Umbilical cord (tissue), 2 donors: ENCODE data around the gene DYDC2. TPM values are rescaled to one million over a fixed set of nuclear protein-coding genes. Genes with fewer than 3 reads are reported as not detected.
A peak's percentile ranks its signal among the peaks of the same experiment; 100 is the strongest.

Experiments
- DNase-seq: peaks from one replicate; pipeline ENCODE4 v3.0.0-alpha.2; 2015; ENCODE audit warnings: low spot score
- total RNA-seq: library from RNA; depleted of rRNA; stranded (reverse); fragments of >200 nt; gene quantifications from one replicate; pipeline ENCODE4 v1.2.3, GENCODE V29; 2014; ENCODE audit warnings: low replicate concordance; ENCODE audit not compliant: insufficient read depth

DYDC2 gene
- total RNA-seq, 1 donor from 2014 or later: 1.4 TPM

DNA sequence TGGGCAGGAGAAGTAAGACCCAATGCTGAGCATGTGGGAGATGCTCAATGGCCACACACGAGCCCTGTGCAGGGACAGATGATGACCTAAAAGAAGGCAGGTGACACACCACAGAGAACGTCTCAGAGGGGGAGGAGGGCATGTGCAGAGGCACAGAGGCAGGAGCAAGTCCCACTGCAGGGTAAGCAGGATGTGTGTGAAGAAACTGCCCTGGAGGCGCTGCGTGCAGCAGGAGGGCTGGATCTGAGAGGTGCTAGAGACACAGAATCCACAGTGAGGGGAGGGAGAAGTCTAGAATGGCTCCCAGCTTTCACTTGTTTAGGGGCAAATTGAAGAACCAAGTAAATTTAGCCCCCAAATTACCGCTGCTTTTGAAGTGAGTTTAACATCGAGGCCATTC, 14.9 kb downstream of the DYDC2 start:
- DNase-seq: no peak

DNA sequence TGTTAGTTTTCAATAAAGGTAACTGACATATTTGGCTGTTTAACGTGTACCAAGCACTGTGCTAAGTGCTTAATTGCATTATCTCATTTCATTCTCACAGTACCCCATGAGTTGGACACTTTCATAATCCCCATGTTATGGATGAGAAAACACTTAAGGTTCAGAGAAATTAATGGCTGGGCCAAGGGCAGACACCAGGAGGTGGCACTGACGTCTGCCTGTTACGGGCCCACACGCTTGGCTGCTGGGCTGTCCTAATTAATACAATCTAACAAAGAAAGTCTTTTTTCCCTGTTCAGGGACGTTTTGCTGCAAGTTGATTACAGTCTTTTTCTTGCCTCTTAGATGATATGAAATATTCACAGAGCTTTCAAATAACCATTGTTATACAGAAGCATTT, 16.1 kb downstream of the DYDC2 start:
- DNase-seq: no peak

DNA sequence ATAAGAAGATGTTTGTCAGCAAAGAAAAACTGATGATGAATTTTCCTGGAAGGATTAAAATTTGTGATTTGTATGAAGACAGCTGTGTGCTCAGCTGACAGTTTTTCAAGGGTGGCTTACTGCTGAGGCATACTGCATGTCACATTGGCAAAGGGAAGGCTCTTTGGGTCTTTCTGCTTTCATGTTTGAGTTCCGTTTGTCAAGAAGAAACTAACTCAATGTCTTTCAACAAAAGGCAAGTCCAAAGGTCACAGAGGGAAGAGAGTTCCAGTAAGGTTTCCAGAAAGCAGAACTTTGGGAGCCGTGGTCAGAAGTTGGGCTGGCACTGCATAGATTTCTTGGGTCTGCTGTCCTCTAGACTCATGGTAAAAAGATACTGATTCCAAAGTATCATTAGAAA, 16.9 kb downstream of the DYDC2 start:
- no peak for DNase-seq

DNA sequence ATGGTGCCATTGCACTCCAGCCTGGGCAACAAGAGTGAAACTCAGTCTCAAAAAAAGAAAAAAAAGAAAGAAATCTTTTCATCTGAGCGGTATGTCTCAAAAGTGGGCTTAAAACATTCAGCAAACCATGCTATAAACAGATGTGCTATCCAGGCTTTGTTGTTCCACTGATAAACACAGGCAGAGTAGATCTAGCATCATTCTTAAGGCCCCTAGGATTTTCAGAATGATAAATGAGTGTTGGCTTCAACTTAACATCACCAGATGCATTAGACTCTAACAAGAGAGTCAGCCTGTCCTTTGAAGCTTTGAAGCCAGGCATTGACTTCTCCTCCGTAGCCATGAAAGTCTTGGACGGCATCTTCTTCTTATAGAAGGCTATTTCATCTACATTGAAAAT, 23.1 kb downstream of the DYDC2 start:
- peak; percentile 91 for DNase-seq

GRCh38 chr10:80380185-80380584, 23.6 kb downstream of the DYDC2 start:
- peak; percentile 89 for DNase-seq

- peak; percentile 50 for DNase-seq
These were observed 26.4 kb downstream of the DYDC2 start for GRCh38 chr10:80382989-80383388.

DNA sequence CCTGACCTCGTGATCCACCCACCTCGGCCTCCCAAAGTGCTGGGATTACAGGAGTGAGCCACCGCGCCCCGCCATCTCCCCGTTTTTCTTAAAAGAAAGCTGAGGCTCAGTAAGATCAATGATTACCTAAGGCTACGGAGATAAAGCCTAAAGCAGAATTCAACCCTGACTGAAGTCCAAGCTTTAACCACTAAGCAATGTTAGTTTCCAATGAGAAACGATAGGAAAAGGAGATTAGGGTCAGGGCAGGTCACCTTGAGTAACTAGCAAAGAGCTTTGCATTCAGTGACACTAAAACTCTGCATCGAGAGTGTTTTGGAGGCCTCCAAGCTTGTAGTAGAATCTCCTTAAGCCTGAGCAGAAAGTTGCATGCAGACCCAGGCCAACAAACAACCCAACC, 34.2 kb downstream of the DYDC2 start:
- DNase-seq: no peak

GRCh38 chr10:80392250-80392649, 35.7 kb downstream of the DYDC2 start:
- DNase-seq: no peak

- peak; percentile 53 for DNase-seq
These were observed 37.9 kb downstream of the DYDC2 start for GRCh38 chr10:80394358-80394916.

- DNase-seq: no peak
These were observed 40.4 kb downstream of the DYDC2 start for GRCh38 chr10:80397014-80397413.

DNA sequence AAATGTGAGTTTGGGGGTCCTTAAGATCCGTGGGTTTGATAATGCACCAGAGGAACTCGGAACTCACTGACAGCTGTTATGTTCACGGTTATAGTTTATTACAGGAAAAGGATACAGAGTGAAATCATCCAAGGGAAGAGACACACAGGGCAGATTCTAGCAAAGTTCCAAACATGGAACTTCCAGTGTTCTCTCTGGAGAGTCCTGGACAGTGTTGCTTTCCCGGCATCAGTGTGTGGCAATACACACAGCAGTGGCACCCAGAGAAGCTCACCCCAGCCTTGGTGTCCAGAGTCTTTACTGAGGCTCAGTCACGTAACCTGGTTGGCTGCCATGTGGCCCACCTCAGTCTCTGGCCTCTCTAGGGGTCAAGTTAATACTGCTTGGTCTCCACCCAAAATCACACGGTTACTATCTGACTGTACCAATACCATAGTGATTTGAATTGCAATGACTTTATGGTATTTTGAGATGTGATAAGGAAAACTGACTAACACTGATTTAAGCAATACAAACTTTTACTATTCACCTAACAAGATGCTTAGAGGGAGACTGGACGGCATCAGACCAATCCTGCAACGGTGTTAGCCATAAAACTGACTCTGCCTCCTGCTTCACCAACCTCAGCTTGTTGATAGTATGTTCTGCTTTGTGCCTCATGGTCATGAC, 43.7 kb downstream of the DYDC2 start:
- no peak for DNase-seq

DNA sequence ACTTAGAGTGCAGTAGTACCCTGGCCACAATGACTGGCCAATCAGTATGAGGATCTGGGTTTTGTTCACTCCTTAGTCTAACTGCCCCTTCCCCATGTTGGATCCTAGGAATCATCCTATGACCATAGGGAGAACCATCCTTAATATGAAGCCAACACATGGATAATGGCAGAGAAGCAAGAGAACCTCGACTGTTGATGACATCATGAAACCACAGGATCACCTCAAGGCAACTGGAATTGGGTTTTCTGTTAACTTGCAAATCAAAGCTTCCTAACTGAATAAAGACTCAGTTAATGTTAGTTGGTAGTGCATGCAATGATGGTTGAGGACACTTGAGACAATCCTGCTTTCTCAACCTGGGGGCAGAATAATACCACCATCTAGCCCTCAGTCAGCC, 48.5 kb downstream of the DYDC2 start:
- DNase-seq: no peak

GRCh38 chr10:80405626-80406025, 49.0 kb downstream of the DYDC2 start:
- DNase-seq: peak; percentile 79

- no peak for DNase-seq
These were observed 49.6 kb downstream of the DYDC2 start for GRCh38 chr10:80406204-80406603.

GRCh38 chr10:80407812-80408241, 51.2 kb downstream of the DYDC2 start:
- DNase-seq: peak; percentile 33

- peak; percentile 81 for DNase-seq
These were observed 51.9 kb downstream of the DYDC2 start, which contains the start of gene PRXL2A for GRCh38 chr10:80408242-80409101. TSS of gene PRXL2A (plus strand) at chr10:80408551. CDS start at chr10:80420468, 11,917 bp downstream.

- DNase-seq: no peak
These were observed 52.5 kb downstream of the DYDC2 start for GRCh38 chr10:80409121-80409520.

DNA sequence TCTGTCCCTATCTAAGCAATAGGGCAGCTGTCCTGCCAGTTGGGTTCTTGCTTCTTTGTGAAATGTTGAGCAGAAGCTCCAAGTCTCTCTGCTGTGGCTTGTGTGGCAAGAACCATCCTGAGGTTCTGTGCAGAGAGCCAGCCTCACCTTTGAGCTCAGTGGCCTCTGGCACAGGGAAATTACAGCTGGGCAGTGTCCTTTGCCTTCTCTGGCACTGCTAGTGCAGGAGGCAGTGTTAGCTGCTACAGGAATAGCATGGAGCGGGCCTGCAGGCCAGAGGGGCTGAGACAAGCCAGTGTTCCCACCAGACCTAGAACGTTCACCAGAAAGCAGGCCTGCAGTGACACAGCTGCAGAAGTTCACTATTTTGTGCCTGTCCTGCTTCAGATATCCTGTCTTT, 53.5 kb downstream of the DYDC2 start:
- no peak for DNase-seq

GRCh38 chr10:80410578-80411145, 54.1 kb downstream of the DYDC2 start:
- peak; percentile 93 for DNase-seq

- no peak for DNase-seq
These were observed 54.7 kb downstream of the DYDC2 start for GRCh38 chr10:80411267-80411668.

DNA sequence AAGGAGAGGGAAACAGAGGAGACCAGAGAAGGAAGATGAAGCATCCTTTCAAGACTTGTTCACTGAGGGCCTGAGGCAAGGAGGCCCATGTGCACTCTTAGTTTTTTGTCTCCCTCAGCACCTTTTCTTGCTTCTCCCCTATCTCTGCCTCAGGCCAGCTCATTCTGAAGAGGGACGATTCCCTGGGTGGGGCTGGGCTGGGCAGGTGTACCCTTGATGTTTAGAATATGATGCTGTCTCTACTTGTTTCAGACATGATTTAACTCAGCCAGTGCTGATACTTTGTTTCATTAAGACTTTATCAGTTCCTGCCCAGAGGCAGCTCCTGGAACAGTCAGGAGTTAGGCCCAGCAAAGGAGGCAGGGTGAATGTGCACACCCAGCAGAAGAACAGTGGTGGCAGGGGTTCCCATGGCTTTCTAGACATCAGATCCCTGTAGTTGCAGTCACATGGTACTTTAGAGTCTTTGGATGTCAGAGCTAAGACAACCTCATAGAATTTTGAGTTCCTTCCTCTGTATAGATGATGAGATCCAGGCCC, 55.2 kb downstream of the DYDC2 start:
- DNase-seq: peak; percentile 47

DNA sequence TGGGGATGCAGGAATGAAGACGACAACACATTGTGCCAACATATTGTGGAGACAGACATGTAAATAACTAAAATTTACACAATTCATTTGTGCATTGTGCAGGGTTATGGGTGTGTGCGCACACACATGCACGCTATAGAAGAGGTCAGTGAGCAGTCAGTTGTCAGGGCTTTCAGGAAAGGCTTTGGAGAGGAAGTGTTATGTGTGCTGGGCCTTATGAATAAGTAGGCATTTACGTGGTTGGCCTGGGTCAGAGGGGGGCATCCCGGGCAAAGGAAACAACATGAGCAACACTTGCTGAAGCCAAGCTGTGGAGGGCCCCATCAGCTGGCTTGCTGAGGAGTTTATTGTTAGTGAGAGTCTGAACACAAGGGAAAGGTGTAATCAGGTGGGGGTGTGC, 55.9 kb downstream of the DYDC2 start:
- DNase-seq: peak; percentile 35
